ENCODE data around the gene CDC42BPA. TPM values are rescaled to one million over a fixed set of nuclear protein-coding genes. Genes with fewer than 3 reads are reported as not detected.

Gene CDC42BPA
- total RNA-seq, 1 experiment from 2014 or later, result 30.1 TPM

DNA sequence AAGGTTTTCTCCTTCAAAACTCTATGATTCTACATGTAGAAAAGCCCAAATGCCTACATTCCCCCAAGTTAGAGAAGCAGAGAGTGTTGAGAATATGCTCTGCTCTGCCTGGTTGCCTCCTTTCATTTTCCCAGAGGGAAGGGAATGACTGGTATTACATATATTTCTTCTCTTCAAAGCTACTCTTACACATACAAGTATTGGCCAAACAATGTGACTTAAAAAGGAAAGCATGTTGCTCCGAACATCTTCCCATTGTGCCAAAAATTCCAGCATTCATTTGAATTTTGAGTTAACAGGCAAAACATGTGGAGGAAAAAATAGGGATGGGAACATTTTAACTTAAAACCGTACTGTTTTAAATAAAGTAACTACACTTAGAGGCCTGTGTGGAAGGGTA is 253.0 kb downstream of the CDC42BPA start:
- Histone ChIP-seq H4K91ac (ENCODE audit: insufficient read length, low read depth, low read length) (no peak overlapping the region), H3T11ph (ENCODE audit: low read length) (no peak overlapping the region), H3K27ac (ENCODE audit: insufficient read length, low read depth, low read length) (no peak overlapping the region), H3K79me2 (ENCODE audit: insufficient read depth, low read length) (no peaks in the 10 kb centered on the region), H3K4me1 (ENCODE audit: insufficient read depth, low read length) (no peaks in the 10 kb centered on the region), H4K20me1 (ENCODE audit: control insufficient read depth, insufficient read depth, insufficient read length) (no peaks in the 10 kb centered on the region), H3K4ac (ENCODE audit: low read depth, low read length) (no peak overlapping the region), H3K27me3 (ENCODE audit: insufficient read depth, low read length) (no peaks in the 10 kb centered on the region), H2BK20ac (ENCODE audit: low read depth, low read length, poor library complexity, severe bottlenecking) (no peak overlapping the region), H2AK5ac (ENCODE audit: insufficient read length, low read length) (no peak overlapping the region), H2BK120ac (ENCODE audit: low read depth, low read length, poor library complexity, severe bottlenecking) (no peak overlapping the region), H2BK15ac (ENCODE audit: low read depth, low read length) (no peak overlapping the region), H3K14ac (ENCODE audit: insufficient read depth, low read length) (no peak overlapping the region), H3K23me2 (ENCODE audit: insufficient read length, low read depth, low read length, poor library complexity, severe bottlenecking) (no peaks in the 10 kb centered on the region), H3K4me2 (ENCODE audit: insufficient read depth, insufficient read length, low read length) (no peak overlapping the region), H2BK5ac (ENCODE audit: insufficient read length, low read length) (no peak overlapping the region), H3K56ac (ENCODE audit: insufficient read length, low read depth, low read length) (no peak overlapping the region), H4K8ac (replicated peaks; ENCODE audit: insufficient read length, low read depth, low read length) (no peak overlapping the region), H4K5ac (ENCODE audit: insufficient read length, low read depth, low read length) (no peak overlapping the region), H3K23ac (ENCODE audit: insufficient read length, low read depth, low read length) (no peak overlapping the region), H3K9ac (ENCODE audit: extremely low read depth, insufficient read length, low read length) (no peak overlapping the region), H2BK12ac (ENCODE audit: insufficient read length, low read depth, low read length) (no peak overlapping the region), H3K9me3 (ENCODE audit: control insufficient read depth, low read depth, low read length) (no peaks in the 10 kb centered on the region), H2AFZ (ENCODE audit: low read length) (no peak overlapping the region), H3K18ac (ENCODE audit: insufficient read length, low read depth, low read length) (no peak overlapping the region), H3K79me1 (ENCODE audit: insufficient read depth, low read depth, low read length, poor library complexity, severe bottlenecking) (no peaks in the 10 kb centered on the region)
- Mint-ChIP-seq H3K4me3 (no peak overlapping the region), H3K27ac (no peak overlapping the region; a peak in 1 of 7 replicates), H3K4me1 (no peaks in the 10 kb centered on the region), H3K27me3 (ENCODE audit: low read depth) (no peaks in the 10 kb centered on the region), H3K36me3 (ENCODE audit: insufficient read depth in 1 of 3, low read depth in 3 of 3) (peaks cover 5 to 26% (median 7%) of the 10 kb centered on the region in 3 experiments; a peak in 6 of 7 replicates), H3K9me3 (no peaks in the 10 kb centered on the region)
- TF ChIP-seq, protein P1, sequence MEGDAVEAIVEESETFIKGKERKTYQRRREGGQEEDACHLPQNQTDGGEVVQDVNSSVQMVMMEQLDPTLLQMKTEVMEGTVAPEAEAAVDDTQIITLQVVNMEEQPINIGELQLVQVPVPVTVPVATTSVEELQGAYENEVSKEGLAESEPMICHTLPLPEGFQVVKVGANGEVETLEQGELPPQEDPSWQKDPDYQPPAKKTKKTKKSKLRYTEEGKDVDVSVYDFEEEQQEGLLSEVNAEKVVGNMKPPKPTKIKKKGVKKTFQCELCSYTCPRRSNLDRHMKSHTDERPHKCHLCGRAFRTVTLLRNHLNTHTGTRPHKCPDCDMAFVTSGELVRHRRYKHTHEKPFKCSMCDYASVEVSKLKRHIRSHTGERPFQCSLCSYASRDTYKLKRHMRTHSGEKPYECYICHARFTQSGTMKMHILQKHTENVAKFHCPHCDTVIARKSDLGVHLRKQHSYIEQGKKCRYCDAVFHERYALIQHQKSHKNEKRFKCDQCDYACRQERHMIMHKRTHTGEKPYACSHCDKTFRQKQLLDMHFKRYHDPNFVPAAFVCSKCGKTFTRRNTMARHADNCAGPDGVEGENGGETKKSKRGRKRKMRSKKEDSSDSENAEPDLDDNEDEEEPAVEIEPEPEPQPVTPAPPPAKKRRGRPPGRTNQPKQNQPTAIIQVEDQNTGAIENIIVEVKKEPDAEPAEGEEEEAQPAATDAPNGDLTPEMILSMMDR (conservative IDR thresholded peaks at IDR 0.05), result no peak
- no CpG with 5 or more reads among the region's 2 CpGs for WGBS (ENCODE audit: extremely low coverage, insufficient read length, low lambda C conversion rate)
- DNase-seq, result no peak

Data from H9 (cell line).